Epidermal melanocyte (primary cell): ENCODE data around the gene RNASE3.
"Not testable (repeated sequence)": the region's sequence is repeated elsewhere in the genome, so short reads cannot be mapped to it uniquely, and the experiment has no call there.

Experiments used
- DNase-seq: peaks from one replicate; pipeline ENCODE4 v3.0.0; 2011; ENCODE audit warnings: low spot score; ENCODE audit not compliant: insufficient read length

Gene RNASE3

GRCh38 chr14:20891126-20891825, at the start of gene RNASE3:
Gene RNASE3 (plus strand): TSS chr14:20891385. CDS start chr14:20891687, 302 bp downstream.
- not testable (repeated sequence) for DNase-seq

GRCh38 chr14:20846560-20846959, 44.6 kb upstream of the RNASE3 start:
- DNase-seq: no peak

DNA sequence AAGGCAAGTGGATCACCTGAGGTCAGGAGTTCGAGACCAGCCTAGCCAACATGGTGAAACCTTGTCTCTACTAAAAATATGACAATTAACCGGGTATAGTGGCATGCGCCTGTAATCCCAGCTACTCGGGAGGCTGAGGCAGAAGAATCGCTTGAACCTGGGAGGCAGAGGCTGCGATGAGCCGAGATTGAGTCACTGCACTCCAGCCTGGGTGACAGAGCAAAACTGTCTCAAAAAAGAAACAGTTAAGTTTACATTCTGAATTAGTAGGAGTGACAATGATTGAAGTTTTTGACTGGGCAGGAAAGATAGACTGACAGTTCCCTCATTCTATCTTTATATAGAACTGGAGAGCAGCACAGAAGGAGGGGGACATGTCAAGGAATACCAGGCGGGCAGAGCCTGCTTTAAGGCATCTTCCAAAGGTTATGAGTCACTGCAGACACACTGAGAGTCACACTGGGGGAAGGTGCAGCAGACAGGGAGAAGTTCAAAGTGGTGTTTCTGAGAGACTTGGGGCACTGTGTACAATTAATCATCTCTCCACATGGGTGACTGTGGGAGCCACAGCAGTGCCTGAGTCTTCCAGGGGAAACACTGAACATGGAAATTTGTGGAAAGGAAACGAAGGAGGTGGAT, 42.8 kb upstream of the RNASE3 start:
- DNase-seq: no peak

- DNase-seq: peak; percentile 41
Measured at GRCh38 chr14:20848955-20849570, 42.1 kb upstream of the RNASE3 start.

- DNase-seq: no peak
Measured at GRCh38 chr14:20853042-20853441, 38.1 kb upstream of the RNASE3 start.

- peak; percentile 81 for DNase-seq
Measured at GRCh38 chr14:20855652-20856291, 35.4 kb upstream of the RNASE3 start.

GRCh38 chr14:20857207-20857606, 34.0 kb upstream of the RNASE3 start:
- no peak for DNase-seq

DNA sequence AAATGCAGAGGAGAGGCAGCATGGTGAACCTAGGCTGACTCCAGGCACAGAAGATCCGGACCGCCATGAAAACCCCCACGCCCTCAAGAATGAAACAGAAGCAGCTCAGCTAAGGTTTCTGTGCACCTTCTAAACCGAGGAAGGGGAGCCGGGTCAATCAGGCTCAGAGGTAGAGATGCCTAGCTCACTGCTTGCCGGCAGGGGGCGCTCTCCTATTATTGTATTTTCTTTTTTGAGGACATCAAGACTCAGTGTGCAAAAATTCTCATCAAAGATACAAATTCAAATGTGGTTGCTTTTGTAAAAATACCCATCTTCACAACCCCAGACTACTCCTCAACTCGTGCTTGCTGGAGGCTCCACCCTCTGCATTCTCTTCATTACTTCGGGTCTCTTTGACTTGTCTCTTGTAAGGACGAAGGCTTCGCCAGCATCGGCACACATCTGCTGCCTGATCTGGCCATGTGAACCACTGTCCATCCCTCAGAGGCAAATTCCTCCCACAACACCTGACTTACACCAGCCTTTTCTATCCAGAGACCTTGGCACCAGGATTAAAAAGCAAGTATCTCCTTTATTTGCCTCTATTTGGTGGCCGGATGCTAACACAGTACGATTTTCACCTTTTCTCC, 33.4 kb upstream of the RNASE3 start:
- DNase-seq: peak; percentile 31

DNA sequence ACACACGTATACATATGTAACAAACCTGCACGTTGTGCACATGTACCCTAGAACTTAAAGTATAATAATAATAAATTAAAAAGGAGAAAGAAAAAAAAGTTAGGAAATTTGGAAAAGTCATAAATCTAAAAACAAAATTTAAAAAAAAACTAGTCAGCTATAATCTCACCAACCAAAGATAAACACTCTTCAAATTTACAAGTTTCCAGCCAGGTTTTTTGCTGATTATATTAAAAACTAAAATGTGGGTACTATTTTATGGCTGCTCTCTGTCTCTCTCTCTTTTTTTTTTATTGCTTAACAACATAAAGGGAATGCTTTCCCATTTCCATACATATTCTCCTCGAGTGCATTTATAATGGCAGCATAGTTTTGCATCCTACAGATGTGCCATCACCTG, 25.0 kb upstream of the RNASE3 start:
- DNase-seq: no peak

DNA sequence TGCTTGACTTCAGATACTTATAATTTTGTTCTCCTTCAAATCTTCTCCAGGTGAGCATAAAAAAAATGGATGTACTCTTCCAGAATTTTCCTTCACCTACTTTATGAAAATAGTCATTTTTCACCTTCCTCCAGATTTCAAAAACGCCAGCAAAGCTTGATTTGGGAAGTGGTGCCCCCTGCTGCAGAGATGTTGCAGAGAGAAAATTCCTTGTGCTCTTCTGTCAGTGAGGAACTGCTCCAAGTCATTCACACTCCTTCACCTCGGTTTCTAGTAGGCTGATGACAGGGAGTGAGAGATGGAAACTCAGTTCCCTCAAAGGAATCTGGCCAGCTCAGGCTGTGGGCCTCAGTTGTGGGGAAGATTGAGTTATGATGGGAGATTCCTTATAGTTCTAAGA, 24.2 kb upstream of the RNASE3 start:
- no peak for DNase-seq

GRCh38 chr14:20873370-20874177, 17.6 kb upstream of the RNASE3 start:
- no peak for DNase-seq

GRCh38 chr14:20877016-20877415, 14.2 kb upstream of the RNASE3 start:
- DNase-seq: no peak

- no peak for DNase-seq
Measured at GRCh38 chr14:20878695-20879094, 12.5 kb upstream of the RNASE3 start.

DNA sequence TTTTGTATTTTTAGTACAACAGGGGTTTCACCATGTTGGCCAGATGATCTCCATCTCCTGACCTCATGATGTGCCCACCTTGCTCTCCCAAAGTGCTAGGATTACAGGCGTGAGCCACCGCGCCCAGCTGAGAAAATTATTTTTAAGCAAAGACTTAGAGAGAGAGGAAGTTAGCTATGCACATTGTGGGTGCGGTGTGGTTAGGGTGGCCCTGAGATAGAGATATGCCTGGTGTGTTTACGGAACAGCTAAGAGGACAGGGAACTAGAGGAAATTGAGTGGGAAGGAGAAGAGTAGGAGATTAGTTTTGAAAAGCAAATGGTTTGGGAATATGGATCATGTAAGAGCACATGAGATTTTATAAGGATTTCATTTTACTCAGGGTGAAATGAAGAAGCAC, 10.0 kb upstream of the RNASE3 start:
- DNase-seq: not testable (repeated sequence)

- DNase-seq: not testable (repeated sequence)
Measured at GRCh38 chr14:20882787-20883186, 8.4 kb upstream of the RNASE3 start.

DNA sequence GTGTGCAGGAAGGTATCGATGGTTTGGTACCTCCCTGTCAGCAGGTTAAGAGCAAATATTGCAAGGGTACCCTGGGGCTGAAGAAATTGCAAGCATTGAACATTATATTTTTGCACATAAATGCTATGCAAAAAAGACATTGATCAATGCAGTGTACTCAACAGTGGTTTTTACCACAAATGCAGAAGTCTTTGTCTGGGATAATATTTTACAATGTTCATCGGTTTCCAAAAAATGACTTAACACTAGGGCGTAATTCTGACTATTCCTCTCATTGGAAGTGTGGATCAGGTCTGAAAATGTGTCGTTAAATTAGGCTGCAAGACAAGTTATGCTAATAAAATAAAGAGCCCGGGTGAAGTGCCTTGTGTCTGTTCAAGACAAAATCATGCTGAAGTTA, 2.8 kb upstream of the RNASE3 start:
- not testable (repeated sequence) for DNase-seq

GRCh38 chr14:20895322-20895721, 4.1 kb downstream of the RNASE3 start:
- not testable (repeated sequence) for DNase-seq

GRCh38 chr14:20904393-20905029, 13.3 kb downstream of the RNASE3 start:
- DNase-seq: no peak

GRCh38 chr14:20905676-20906075, 14.5 kb downstream of the RNASE3 start:
- DNase-seq: no peak

GRCh38 chr14:20907214-20907613, 16.0 kb downstream of the RNASE3 start:
- no peak for DNase-seq
